ENCODE data around the gene NOP10. TPM values are rescaled to one million over a fixed set of nuclear protein-coding genes. Genes with fewer than 3 reads are reported as not detected.
"Not testable (repeated sequence)": the region's sequence is repeated elsewhere in the genome, so short reads cannot be mapped to it uniquely, and the experiment has no call there.

Gene NOP10
- 100 to 1,000 TPM; 180 to 182 TPM for total RNA-seq

GRCh38 chr15:34342737-34343575 is at the start of gene NOP10, which contains the start of gene NUTM1:
TSS of gene NOP10 (minus strand) at chr15:34343136. CDS start at chr15:34343073, 63 bp downstream.
TSS of gene NUTM1 (plus strand) at chr15:34343315. CDS start at chr15:34343697, 382 bp downstream.
- CTCF ChIA-PET: interaction anchor here (0.5 to 2.5 kb wide), 18 partner anchors 9 to 267 kb away, joined by 3 to 35 read pairs (median 6); partner anchors contain the start of genes EMC7, GOLGA8B, KATNBL1 and LPCAT4
- POLR2A ChIA-PET: interaction anchor here (0.5 to 1.8 kb wide), 7 partner anchors 12 to 242 kb away, joined by 3 to 17 read pairs (median 3); partner anchors contain the start of genes EMC7 and LPCAT4
- DNase-seq (peak; percentile 96), ATAC-seq (peak; percentile 87)
- Mint-ChIP-seq H3K27me3 (ENCODE audit: low read depth) (no peaks in the 10 kb centered on the region), H3K27ac (peak within 1 kb of the TSS; percentile 81), H3K4me3 (no peak within 1 kb of the TSS), H3K36me3 (ENCODE audit: low read depth) (peaks cover 33% of the 10 kb centered on the region), H3K9me3 (ENCODE audit: insufficient read depth) (no peaks in the 10 kb centered on the region), H3K4me1 (ENCODE audit: low read depth) (peaks cover 23% of the 10 kb centered on the region)

DNA sequence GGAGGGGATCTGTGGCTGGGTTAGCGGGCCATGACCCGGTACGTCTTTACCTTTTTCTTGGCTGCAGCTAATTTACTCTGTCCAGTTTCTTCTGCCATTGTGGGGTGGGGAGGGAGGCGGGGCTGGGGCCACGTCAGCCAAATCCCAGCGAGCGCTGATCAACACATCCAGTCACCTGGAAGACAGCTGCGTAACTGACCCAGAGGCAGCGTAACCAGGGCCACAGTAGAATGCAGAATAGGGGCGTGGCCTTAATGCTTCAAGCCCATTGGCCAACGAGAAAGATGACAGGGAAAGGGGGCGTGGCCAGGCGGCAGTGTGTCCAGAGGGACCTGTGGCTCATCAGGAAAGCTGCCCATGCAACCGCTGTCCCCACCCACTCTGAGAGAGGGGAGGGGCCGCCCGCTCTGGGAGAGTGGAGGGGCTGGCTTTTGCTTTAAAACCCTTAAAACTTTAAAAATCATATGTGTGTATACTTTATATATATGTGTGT is 46.7 kb upstream of the NOP10 start:
- POLR2A ChIA-PET; CTCF ChIA-PET; H3K27ac Mint-ChIP-seq; H3K27me3 Mint-ChIP-seq (ENCODE audit: low read depth); H3K4me3 Mint-ChIP-seq; DNase-seq; H3K9me3 Mint-ChIP-seq (ENCODE audit: insufficient read depth); H3K36me3 Mint-ChIP-seq (ENCODE audit: low read depth); H3K4me1 Mint-ChIP-seq (ENCODE audit: low read depth); ATAC-seq: not testable (repeated sequence)

GRCh38 chr15:34381829-34382521 is 39.0 kb upstream of the NOP10 start:
- POLR2A ChIA-PET; H3K4me3 Mint-ChIP-seq; H3K4me1 Mint-ChIP-seq (ENCODE audit: low read depth); H3K27ac Mint-ChIP-seq; ATAC-seq; H3K27me3 Mint-ChIP-seq (ENCODE audit: low read depth); H3K9me3 Mint-ChIP-seq (ENCODE audit: insufficient read depth); DNase-seq; H3K36me3 Mint-ChIP-seq (ENCODE audit: low read depth); CTCF ChIA-PET: not testable (repeated sequence)

- H3K4me1 Mint-ChIP-seq (ENCODE audit: low read depth); H3K9me3 Mint-ChIP-seq (ENCODE audit: insufficient read depth); H3K36me3 Mint-ChIP-seq (ENCODE audit: low read depth); CTCF ChIA-PET; DNase-seq; H3K27ac Mint-ChIP-seq; H3K4me3 Mint-ChIP-seq; ATAC-seq; POLR2A ChIA-PET; H3K27me3 Mint-ChIP-seq (ENCODE audit: low read depth): not testable (repeated sequence)
Observed at GRCh38 chr15:34380491-34380890, 37.6 kb upstream of the NOP10 start.

GRCh38 chr15:34376856-34377255 is 33.9 kb upstream of the NOP10 start:
- Mint-ChIP-seq H3K9me3 (ENCODE audit: insufficient read depth) (no peaks in the 10 kb centered on the region), H3K27me3 (ENCODE audit: low read depth) (no peaks in the 10 kb centered on the region), H3K27ac (no peak overlapping the region), H3K4me1 (ENCODE audit: low read depth) (no peaks in the 10 kb centered on the region), H3K4me3 (no peak overlapping the region), H3K36me3 (ENCODE audit: low read depth) (peaks cover 8% of the 10 kb centered on the region)
- ChIA-PET CTCF (no interaction called here), POLR2A (interaction anchor here (0.9 kb wide), 1 partner anchor 10 kb away, joined by 5 read pairs; the partner anchor contains the start of gene LPCAT4)
- DNase-seq (no peak), ATAC-seq (no peak)

GRCh38 chr15:34375541-34375940 is 32.6 kb upstream of the NOP10 start:
- ATAC-seq; DNase-seq; H3K4me3 Mint-ChIP-seq; CTCF ChIA-PET; POLR2A ChIA-PET; H3K9me3 Mint-ChIP-seq (ENCODE audit: insufficient read depth); H3K36me3 Mint-ChIP-seq (ENCODE audit: low read depth); H3K4me1 Mint-ChIP-seq (ENCODE audit: low read depth); H3K27ac Mint-ChIP-seq; H3K27me3 Mint-ChIP-seq (ENCODE audit: low read depth): not testable (repeated sequence)

- Mint-ChIP-seq H3K4me1 (ENCODE audit: low read depth) (peaks cover 1% of the 10 kb centered on the region), H3K27me3 (ENCODE audit: low read depth) (no peaks in the 10 kb centered on the region), H3K9me3 (ENCODE audit: insufficient read depth) (no peaks in the 10 kb centered on the region), H3K4me3 (no peak overlapping the region), H3K36me3 (ENCODE audit: low read depth) (peaks cover 4% of the 10 kb centered on the region), H3K27ac (no peak overlapping the region)
- ChIA-PET POLR2A (no interaction called here), CTCF (no interaction called here)
- ATAC-seq (no peak), DNase-seq (no peak)
Observed at GRCh38 chr15:34374816-34375215, 31.9 kb upstream of the NOP10 start.

DNA sequence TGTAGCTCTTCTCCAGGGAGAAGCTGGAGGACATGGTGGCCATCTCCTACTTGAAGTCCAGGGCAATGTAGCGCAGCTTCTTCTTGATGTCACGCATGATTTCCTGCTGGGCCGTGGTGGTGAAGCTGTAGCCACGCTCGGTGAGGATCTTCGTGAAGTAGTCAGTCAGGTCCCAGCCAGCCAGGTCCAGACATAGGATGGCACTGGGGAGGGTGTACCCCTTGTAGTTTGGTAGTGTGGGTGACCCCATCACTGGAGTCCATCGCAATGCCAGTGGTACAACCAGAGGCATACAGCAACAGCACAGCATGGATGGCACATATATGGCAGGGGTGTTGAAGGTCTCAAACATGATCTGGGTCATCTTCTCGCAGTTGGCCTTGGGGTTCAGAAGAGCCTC is 31.0 kb upstream of the NOP10 start:
- POLR2A ChIA-PET: no interaction called here
- peaks cover 4% of the 10 kb centered on the region for H3K4me1 Mint-ChIP-seq (ENCODE audit: low read depth)
- ATAC-seq (no peak), DNase-seq (no peak)
- H3K27me3 Mint-ChIP-seq (ENCODE audit: low read depth): no peaks in the 10 kb centered on the region
- no peak overlapping the region for H3K4me3 Mint-ChIP-seq
- H3K27ac Mint-ChIP-seq: no peak overlapping the region
- peaks cover 4% of the 10 kb centered on the region for H3K36me3 Mint-ChIP-seq (ENCODE audit: low read depth)
- CTCF ChIA-PET: no interaction called here
- H3K9me3 Mint-ChIP-seq (ENCODE audit: insufficient read depth): no peaks in the 10 kb centered on the region

- no peak overlapping the region for H3K4me3 Mint-ChIP-seq
- H3K36me3 Mint-ChIP-seq (ENCODE audit: low read depth): no peaks in the 10 kb centered on the region
- no peaks in the 10 kb centered on the region for H3K9me3 Mint-ChIP-seq (ENCODE audit: insufficient read depth)
- H3K27me3 Mint-ChIP-seq (ENCODE audit: low read depth): no peaks in the 10 kb centered on the region
- ChIA-PET POLR2A (no interaction called here), CTCF (no interaction called here)
- ATAC-seq: no peak
- no peak for DNase-seq
- H3K4me1 Mint-ChIP-seq (ENCODE audit: low read depth): peaks cover 16% of the 10 kb centered on the region
- H3K27ac Mint-ChIP-seq: no peak overlapping the region
Observed at GRCh38 chr15:34370643-34371042, 27.7 kb upstream of the NOP10 start.

DNA sequence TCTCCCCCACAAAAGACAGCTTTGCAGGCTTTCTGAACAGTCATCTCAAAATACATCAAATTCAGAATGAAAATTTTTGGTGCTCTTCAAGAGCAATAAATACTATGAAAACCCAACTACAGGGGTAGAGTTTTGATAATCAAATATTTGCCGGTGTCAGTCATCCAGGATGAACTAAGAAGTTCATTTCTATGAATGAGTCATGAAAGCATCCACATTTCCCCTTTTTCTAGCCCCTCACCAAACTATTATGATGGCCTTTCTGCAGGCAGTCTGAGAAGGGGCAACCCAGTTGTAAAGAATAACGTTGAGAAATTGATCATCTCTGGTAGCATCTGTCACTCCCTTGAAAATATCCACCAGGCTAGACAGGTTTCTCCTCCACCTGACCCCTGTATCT is 27.2 kb upstream of the NOP10 start:
- no peak overlapping the region for H3K4me3 Mint-ChIP-seq
- H3K36me3 Mint-ChIP-seq (ENCODE audit: low read depth): no peaks in the 10 kb centered on the region
- DNase-seq (no peak), ATAC-seq (no peak)
- CTCF ChIA-PET: no interaction called here
- POLR2A ChIA-PET: no interaction called here
- H3K4me1 Mint-ChIP-seq (ENCODE audit: low read depth): peaks cover 21% of the 10 kb centered on the region
- no peaks in the 10 kb centered on the region for H3K9me3 Mint-ChIP-seq (ENCODE audit: insufficient read depth)
- H3K27ac Mint-ChIP-seq: no peak overlapping the region
- no peaks in the 10 kb centered on the region for H3K27me3 Mint-ChIP-seq (ENCODE audit: low read depth)

GRCh38 chr15:34367101-34368081 is 24.5 kb upstream of the NOP10 start, which contains the start of gene LPCAT4:
TSS of gene LPCAT4 (minus strand) at chr15:34367196. CDS start at chr15:34367100, 96 bp downstream.
- H3K27me3 Mint-ChIP-seq (ENCODE audit: low read depth): no peaks in the 10 kb centered on the region

More at GRCh38 chr15:34367101-34368081, 24.5 kb upstream of the NOP10 start, which contains the start of gene LPCAT4:
- H3K27ac Mint-ChIP-seq: peak within 1 kb of the TSS; percentile 98
- ATAC-seq (peak; percentile 90), DNase-seq (peak; percentile 95)
- H3K4me3 Mint-ChIP-seq: peak within 1 kb of the TSS; percentile 95
- no peaks in the 10 kb centered on the region for H3K9me3 Mint-ChIP-seq (ENCODE audit: insufficient read depth)
- peaks cover 16% of the 10 kb centered on the region for H3K36me3 Mint-ChIP-seq (ENCODE audit: low read depth)
- ChIA-PET POLR2A (interaction anchor here (0.6 to 3.5 kb wide), 18 partner anchors 9 to 322 kb away, joined by 3 to 33 read pairs (median 5); partner anchors contain the start of genes EMC4, EMC7, GOLGA8B and NOP10), CTCF (interaction anchor here (0.7 to 4.7 kb wide), 48 partner anchors 9 to 306 kb away, joined by 3 to 93 read pairs (median 5); partner anchors contain the start of genes EMC4, EMC7, GOLGA8A and KATNBL1)
- peaks cover 38% of the 10 kb centered on the region for H3K4me1 Mint-ChIP-seq (ENCODE audit: low read depth)

Measured in activated CD8-positive, alpha-beta T cell treated with anti-CD3 and anti-CD28 coated beads, Interleukin-2, amount 10 ng/mL, durations not matched to agents 7 days and 5 days (primary cell).